Ureter (tissue), 1 donor: ENCODE data around the gene EIF3K. TPM values are rescaled to one million over a fixed set of nuclear protein-coding genes. Genes with fewer than 3 reads are reported as not detected.

Experiments used
- DNase-seq: peaks from one replicate; pipeline ENCODE4 v3.0.0-alpha.2; 2020; ENCODE audit warnings: low spot score
- total RNA-seq: library from RNA; stranded (reverse); gene quantifications from one replicate; pipeline ENCODE4 v1.2.4, GENCODE V29; 2023
- donor health status: DM: yes; HTN: yes; CAD: no.

EIF3K gene
- total RNA-seq, 1 donor from 2014 or later, result 322 TPM

DNA sequence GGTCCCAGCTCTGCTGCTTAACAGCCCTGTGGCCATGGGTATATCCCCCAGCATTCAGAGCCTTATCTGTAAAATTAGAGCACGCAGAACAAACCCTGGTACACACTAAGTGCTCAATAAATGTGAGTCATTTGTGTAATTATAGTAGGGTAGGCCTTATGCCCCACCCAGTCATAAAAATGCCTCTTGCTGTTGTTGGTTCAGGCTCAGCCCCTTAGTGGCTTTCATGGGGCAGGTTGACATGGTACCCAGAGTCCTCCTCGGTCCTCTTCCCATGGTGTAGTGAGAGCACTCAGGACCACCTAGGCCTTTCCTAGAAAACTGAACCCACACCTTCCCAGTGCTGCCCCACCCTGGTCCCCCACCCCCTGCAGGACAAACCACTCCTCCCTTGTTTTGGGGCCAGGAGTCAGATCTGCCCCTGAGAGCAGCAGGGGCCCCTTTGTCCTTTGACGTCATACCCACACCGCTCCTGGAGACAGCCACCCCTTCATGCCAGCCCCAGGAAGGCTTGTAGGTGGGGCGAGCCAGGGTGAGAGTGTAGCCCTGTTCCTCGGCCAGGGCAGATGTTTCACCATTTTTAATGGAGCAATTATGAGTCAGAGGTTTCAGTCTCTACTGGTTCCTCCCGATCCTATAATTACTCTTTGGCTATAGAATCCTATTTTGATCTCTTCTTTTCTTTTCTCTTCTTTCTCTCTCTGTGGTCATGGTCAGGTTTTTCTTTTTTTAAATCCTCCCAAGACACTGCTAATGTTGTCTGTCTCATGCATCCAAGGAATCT lies 65.3 kb downstream of the EIF3K start:
- peak; percentile 77 for DNase-seq

DNA sequence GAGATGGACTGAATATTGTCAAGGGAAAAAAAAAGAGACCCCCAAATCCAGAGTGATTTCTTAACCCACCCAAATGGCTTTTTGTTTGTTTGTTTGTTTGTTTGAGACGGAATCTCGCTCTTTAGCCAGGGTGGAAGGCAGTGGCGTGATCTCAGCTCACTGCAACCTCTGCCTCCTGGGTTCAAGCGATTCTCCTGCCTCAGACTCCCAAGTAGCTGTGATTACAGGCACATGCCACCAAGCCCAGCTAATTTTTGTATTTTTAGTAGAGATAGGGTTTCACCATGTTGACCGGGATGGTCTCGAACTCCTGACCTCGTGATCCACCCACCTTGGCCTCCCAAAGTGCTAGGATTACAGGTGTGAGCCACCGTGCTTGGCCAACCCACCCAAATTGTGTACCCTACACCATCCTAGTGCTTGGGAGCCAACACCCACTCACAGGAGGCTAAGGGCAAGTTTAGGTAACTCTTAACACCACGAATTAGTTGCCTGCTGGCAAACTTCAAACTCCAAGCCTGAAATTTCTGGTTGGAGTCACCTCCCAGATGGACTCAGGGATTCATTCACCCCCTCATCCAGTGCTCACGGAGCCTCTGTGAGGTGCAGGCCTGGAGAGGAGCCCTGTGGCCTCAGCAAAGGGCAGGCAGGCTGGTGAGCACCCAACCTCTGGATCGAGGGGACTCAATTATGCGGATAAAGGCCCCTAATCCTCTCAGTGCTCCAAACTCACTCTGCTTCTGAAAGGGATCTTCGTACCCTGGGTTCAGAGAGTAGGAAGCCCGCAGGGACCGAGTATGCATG lies 66.1 kb downstream of the EIF3K start:
- DNase-seq, result no peak

DNA sequence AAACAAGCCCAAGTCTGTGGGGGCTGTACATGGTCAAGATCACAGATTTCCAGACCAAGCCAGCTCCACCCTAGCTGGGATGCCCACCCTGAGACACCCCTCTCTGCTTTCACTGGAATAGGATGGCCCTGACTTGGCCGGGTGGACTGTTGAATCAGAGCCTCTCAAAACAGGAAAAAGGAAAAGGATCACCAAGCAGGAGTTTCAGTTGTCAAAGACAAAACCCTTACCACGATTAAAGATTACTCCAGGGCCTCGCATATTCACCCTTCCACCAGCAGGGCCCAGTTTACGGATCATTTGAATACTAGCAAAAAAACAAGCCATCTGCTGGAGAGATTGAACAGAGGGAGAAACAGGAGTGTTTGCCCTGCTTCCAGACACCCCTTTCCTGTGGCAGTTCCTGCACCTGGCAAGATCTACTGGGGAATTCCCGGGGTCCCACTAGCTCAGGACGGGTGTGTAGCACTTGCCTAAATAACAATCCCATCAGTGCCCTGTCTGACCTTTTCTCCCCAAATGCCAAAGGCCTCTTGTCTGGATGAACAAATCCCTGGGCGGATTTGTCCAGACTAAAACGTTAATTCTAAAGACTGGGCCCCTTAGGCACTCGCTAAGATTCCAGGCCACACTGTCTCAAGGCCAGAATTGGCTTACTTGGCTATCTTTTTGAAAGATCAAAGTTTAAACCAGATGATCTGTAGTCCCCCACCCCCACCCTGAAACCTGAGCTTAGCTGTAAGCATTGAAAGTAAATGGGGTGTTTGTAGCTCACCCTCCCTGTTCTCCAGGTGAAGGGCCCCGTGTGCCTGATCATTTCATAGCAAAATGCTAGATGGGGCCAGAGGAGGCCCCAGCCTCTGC lies 66.9 kb downstream of the EIF3K start:
- no peak for DNase-seq

DNA sequence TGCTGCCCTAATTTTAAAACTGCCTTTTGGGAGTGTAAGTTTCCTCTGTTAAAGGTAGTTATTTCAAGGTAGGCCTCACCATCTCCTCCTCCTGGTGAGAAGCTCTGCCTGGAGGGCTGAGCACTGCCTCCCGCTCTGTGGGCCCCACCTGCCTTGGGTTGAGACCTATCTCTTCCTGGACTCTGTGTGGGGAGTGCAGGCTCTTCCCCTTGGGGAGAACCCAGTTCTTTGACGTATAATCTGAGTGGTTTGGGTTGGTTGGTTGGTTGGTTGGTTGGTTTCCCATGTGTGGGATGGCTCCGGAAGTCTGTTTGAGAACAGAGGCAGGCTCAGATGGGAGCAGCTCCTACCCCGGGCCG lies 67.5 kb downstream of the EIF3K start:
- no peak for DNase-seq

Other genes with a start within 250 kb of the EIF3K start
- gene PSMD8, start 244.6 kb upstream of the EIF3K start, total RNA-seq, result 139 TPM
- 0.86 TPM for gene GGN, start 231.2 kb upstream of the EIF3K start, total RNA-seq
- 2.1 TPM for gene SPRED3, start 230.5 kb upstream of the EIF3K start, total RNA-seq
- 23.8 TPM for gene FAM98C, start 216.1 kb upstream of the EIF3K start, total RNA-seq
- 1.7 TPM for gene RASGRP4, start 193.0 kb upstream of the EIF3K start, total RNA-seq
- 3.4 TPM for gene RYR1, start 185.5 kb upstream of the EIF3K start, total RNA-seq
- 9.0 TPM for gene MAP4K1, start 1.2 kb upstream of the EIF3K start, total RNA-seq
- gene ACTN4, start 28.5 kb downstream of the EIF3K start, total RNA-seq, result 656 TPM
- 27.6 TPM for gene CAPN12, start 125.3 kb downstream of the EIF3K start, total RNA-seq
- gene LGALS7, start 154.3 kb downstream of the EIF3K start, total RNA-seq, result not detected
- not detected for gene LGALS7B, start 170.0 kb downstream of the EIF3K start, total RNA-seq
- gene LGALS4, start 193.8 kb downstream of the EIF3K start, total RNA-seq, result 9.2 TPM
- gene ECH1, start 212.6 kb downstream of the EIF3K start, total RNA-seq, result 175 TPM
- 295 TPM for gene HNRNPL, start 230.8 kb downstream of the EIF3K start, total RNA-seq